ENCODE results near the gene OR51E1. TPM values are rescaled to one million over a fixed set of nuclear protein-coding genes. Genes with fewer than 3 reads are reported as not detected.

The OR51E1 gene
- total RNA-seq, 1 donor from 2014 or later, result not detected

DNA sequence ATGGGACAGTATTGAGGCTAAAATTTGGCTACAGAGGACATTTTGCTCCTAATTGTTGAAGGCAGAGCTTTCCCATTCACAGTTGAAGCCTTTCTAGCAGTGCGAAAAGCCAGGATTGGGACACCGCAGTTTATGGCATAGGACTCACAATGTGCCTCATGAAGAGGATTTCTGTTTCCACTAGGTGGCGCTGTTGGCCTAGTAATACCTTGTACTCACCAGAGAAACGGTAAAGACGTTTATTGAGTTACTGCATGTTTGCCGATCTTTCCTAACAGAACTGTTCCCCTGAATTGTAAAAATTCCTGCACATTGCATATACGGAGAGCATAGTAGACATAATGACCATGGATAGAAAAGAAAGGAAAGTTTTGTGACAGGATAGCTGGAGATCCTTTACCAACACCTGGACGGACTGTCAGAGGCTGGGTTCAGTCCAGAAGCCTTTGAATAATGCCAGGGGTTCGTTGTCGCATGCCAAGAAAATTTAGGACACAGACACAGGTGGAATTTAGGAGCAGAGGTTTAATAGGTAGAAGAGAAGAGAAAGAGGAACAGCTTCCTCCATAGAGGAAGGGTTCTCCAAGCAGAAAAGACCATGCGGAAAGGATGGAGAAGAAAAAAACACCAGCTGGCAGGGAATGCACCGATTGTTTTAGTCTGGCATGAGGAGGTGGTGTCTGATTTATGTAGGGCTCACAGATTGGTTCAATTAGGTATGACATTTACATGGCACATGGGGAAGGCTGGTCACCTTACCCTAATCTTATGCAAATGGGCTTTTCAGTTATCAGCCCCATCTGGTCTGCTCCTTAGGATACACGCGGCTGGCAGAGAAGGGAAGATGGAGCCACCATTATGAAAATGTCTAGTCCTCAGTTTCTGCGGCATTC lies 17.3 kb upstream of the OR51E1 start:
- Mint-ChIP-seq H3K4me1 (ENCODE audit: low read depth, unreplicated experiment) (no peaks in the 10 kb centered on the region), H3K4me3 (ENCODE audit: unreplicated experiment) (no peak overlapping the region)
- FAIRE-seq, result no peak

DNA sequence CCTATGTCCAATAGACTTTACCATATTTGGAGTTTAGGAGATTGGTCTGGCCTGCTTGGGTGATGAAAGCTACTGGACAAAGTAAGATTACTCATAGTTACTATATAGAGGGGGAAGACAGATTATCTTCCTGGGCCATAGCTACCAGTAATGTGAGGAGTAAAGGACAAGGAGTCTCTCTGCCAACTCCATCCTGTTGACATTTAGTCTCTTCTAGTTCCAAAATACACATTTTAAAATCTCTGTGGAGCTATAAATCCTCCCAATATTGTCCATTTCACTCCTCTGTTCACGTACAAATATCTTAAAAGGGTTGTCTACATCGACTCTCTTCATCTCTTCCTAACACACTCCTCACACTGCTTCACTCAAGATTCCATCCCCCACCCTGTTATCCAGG lies 7.6 kb upstream of the OR51E1 start:
- Mint-ChIP-seq H3K4me3 (ENCODE audit: unreplicated experiment) (no peak overlapping the region), H3K9me3 (ENCODE audit: unreplicated experiment) (peaks cover 2% of the 10 kb centered on the region), H3K27ac (ENCODE audit: unreplicated experiment) (no peak overlapping the region), H3K27me3 (ENCODE audit: low read depth, unreplicated experiment) (no peaks in the 10 kb centered on the region), H3K36me3 (ENCODE audit: low read depth, unreplicated experiment) (no peaks in the 10 kb centered on the region), H3K4me1 (ENCODE audit: low read depth, unreplicated experiment) (peaks cover under 1% of the 10 kb centered on the region)
- H3K79me2 ChIP-seq (ENCODE audit: insufficient read depth, low read length), result no peaks in the 10 kb centered on the region
- H3K27me3 ChIP-seq (ENCODE audit: insufficient read depth, low read length), result peaks cover 3% of the 10 kb centered on the region
- no peak for TF ChIP-seq EZH2 (IDR thresholded peaks at IDR 0.05; ENCODE audit: insufficient read depth, low read length)
- TF ChIP-seq, protein P1, sequence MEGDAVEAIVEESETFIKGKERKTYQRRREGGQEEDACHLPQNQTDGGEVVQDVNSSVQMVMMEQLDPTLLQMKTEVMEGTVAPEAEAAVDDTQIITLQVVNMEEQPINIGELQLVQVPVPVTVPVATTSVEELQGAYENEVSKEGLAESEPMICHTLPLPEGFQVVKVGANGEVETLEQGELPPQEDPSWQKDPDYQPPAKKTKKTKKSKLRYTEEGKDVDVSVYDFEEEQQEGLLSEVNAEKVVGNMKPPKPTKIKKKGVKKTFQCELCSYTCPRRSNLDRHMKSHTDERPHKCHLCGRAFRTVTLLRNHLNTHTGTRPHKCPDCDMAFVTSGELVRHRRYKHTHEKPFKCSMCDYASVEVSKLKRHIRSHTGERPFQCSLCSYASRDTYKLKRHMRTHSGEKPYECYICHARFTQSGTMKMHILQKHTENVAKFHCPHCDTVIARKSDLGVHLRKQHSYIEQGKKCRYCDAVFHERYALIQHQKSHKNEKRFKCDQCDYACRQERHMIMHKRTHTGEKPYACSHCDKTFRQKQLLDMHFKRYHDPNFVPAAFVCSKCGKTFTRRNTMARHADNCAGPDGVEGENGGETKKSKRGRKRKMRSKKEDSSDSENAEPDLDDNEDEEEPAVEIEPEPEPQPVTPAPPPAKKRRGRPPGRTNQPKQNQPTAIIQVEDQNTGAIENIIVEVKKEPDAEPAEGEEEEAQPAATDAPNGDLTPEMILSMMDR (IDR thresholded peaks at IDR 0.05; ENCODE audit: insufficient read depth, low read depth, low read length), result no peak
- no peaks in the 10 kb centered on the region for H3K9me3 ChIP-seq (ENCODE audit: insufficient read depth, low read depth, low read length)
- H3K4me1 ChIP-seq (ENCODE audit: insufficient read depth, low read length), result no peaks in the 10 kb centered on the region
- no peak overlapping the region for H3K4me2 ChIP-seq (ENCODE audit: low read length)
- no peaks in the 10 kb centered on the region for H3K36me3 ChIP-seq (ENCODE audit: insufficient read depth, low read length)
- no peaks in the 10 kb centered on the region for H4K20me1 ChIP-seq (ENCODE audit: insufficient read depth, low read length)
- FAIRE-seq, result no peak
- no peak for DNase-seq (ENCODE audit: low read depth)
- H2AFZ ChIP-seq (ENCODE audit: low read depth, low read length), result no peak overlapping the region
- H3K4me3 ChIP-seq (ENCODE audit: insufficient read depth, low read depth, low read length), result no peak overlapping the region
- no peak overlapping the region for H3K9ac ChIP-seq (ENCODE audit: low read length)
- H3K27ac ChIP-seq (ENCODE audit: low read depth, low read length), result no peak overlapping the region

More for the DNA sequence above, 17.3 kb upstream of the OR51E1 start:
- Mint-ChIP-seq H3K36me3 (ENCODE audit: low read depth, unreplicated experiment) (no peaks in the 10 kb centered on the region), H3K9me3 (ENCODE audit: unreplicated experiment) (no peaks in the 10 kb centered on the region), H3K27me3 (ENCODE audit: low read depth, unreplicated experiment) (no peaks in the 10 kb centered on the region), H3K27ac (ENCODE audit: unreplicated experiment) (no peak overlapping the region)
- Histone ChIP-seq H4K20me1 (ENCODE audit: insufficient read depth, low read length) (no peaks in the 10 kb centered on the region), H3K4me3 (ENCODE audit: insufficient read depth, low read depth, low read length) (no peak overlapping the region), H3K79me2 (ENCODE audit: insufficient read depth, low read length) (no peaks in the 10 kb centered on the region), H3K9me3 (ENCODE audit: insufficient read depth, low read depth, low read length) (peaks cover 4% of the 10 kb centered on the region), H3K36me3 (ENCODE audit: insufficient read depth, low read length) (no peaks in the 10 kb centered on the region), H3K9ac (ENCODE audit: low read length) (no peak overlapping the region), H3K27ac (ENCODE audit: low read depth, low read length) (no peak overlapping the region), H3K4me1 (ENCODE audit: insufficient read depth, low read length) (no peaks in the 10 kb centered on the region), H3K4me2 (ENCODE audit: low read length) (no peak overlapping the region), H2AFZ (ENCODE audit: low read depth, low read length) (no peak overlapping the region), H3K27me3 (ENCODE audit: insufficient read depth, low read length) (no peaks in the 10 kb centered on the region)
- no peak for TF ChIP-seq EZH2 (IDR thresholded peaks at IDR 0.05; ENCODE audit: insufficient read depth, low read length)
- TF ChIP-seq, protein P1 (IDR thresholded peaks at IDR 0.05; ENCODE audit: insufficient read depth, low read depth, low read length), result peak; percentile 67
- DNase-seq (ENCODE audit: low read depth), result peak; percentile 8

All from astrocyte (in vitro differentiated cells and primary cell).